ENCODE measurements around the gene BZW1. TPM values are rescaled to one million over a fixed set of nuclear protein-coding genes. Genes with fewer than 3 reads are reported as not detected.
"Not testable (repeated sequence)": the region's sequence is repeated elsewhere in the genome, so short reads cannot be mapped to it uniquely, and the experiment has no call there.

BZW1 gene
- total and polyA plus RNA-seq, 2 experiments from 2014 or later, result 118 to 323 TPM

- H3K4me1 ChIP-seq (ENCODE audit: insufficient read depth), result peaks cover 18% of the 10 kb centered on the region
- H3K27me3 Mint-ChIP-seq (ENCODE audit: insufficient read depth, low read depth, poor library complexity), result peaks cover 13% of the 10 kb centered on the region
- H2AFZ ChIP-seq, result no peak overlapping the region
- H3K4me3 Mint-ChIP-seq, result no peak overlapping the region
- no peak overlapping the region for H3K27ac ChIP-seq (ENCODE audit: low read depth)
- TF ChIP-seq, protein P1, sequence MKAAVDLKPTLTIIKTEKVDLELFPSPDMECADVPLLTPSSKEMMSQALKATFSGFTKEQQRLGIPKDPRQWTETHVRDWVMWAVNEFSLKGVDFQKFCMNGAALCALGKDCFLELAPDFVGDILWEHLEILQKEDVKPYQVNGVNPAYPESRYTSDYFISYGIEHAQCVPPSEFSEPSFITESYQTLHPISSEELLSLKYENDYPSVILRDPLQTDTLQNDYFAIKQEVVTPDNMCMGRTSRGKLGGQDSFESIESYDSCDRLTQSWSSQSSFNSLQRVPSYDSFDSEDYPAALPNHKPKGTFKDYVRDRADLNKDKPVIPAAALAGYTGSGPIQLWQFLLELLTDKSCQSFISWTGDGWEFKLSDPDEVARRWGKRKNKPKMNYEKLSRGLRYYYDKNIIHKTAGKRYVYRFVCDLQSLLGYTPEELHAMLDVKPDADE (IDR thresholded peaks at IDR 0.05), result no peak
- TF ChIP-seq NANOG (IDR thresholded peaks at IDR 0.05; ENCODE audit: borderline replicate concordance) (no peak), EZH2phosphoT487 (IDR thresholded peaks at IDR 0.05; ENCODE audit: unreplicated experiment) (no peak), JUNB (IDR thresholded peaks at IDR 0.05; ENCODE audit: unreplicated experiment) (no peak)
- TF ChIP-seq, protein P2, sequence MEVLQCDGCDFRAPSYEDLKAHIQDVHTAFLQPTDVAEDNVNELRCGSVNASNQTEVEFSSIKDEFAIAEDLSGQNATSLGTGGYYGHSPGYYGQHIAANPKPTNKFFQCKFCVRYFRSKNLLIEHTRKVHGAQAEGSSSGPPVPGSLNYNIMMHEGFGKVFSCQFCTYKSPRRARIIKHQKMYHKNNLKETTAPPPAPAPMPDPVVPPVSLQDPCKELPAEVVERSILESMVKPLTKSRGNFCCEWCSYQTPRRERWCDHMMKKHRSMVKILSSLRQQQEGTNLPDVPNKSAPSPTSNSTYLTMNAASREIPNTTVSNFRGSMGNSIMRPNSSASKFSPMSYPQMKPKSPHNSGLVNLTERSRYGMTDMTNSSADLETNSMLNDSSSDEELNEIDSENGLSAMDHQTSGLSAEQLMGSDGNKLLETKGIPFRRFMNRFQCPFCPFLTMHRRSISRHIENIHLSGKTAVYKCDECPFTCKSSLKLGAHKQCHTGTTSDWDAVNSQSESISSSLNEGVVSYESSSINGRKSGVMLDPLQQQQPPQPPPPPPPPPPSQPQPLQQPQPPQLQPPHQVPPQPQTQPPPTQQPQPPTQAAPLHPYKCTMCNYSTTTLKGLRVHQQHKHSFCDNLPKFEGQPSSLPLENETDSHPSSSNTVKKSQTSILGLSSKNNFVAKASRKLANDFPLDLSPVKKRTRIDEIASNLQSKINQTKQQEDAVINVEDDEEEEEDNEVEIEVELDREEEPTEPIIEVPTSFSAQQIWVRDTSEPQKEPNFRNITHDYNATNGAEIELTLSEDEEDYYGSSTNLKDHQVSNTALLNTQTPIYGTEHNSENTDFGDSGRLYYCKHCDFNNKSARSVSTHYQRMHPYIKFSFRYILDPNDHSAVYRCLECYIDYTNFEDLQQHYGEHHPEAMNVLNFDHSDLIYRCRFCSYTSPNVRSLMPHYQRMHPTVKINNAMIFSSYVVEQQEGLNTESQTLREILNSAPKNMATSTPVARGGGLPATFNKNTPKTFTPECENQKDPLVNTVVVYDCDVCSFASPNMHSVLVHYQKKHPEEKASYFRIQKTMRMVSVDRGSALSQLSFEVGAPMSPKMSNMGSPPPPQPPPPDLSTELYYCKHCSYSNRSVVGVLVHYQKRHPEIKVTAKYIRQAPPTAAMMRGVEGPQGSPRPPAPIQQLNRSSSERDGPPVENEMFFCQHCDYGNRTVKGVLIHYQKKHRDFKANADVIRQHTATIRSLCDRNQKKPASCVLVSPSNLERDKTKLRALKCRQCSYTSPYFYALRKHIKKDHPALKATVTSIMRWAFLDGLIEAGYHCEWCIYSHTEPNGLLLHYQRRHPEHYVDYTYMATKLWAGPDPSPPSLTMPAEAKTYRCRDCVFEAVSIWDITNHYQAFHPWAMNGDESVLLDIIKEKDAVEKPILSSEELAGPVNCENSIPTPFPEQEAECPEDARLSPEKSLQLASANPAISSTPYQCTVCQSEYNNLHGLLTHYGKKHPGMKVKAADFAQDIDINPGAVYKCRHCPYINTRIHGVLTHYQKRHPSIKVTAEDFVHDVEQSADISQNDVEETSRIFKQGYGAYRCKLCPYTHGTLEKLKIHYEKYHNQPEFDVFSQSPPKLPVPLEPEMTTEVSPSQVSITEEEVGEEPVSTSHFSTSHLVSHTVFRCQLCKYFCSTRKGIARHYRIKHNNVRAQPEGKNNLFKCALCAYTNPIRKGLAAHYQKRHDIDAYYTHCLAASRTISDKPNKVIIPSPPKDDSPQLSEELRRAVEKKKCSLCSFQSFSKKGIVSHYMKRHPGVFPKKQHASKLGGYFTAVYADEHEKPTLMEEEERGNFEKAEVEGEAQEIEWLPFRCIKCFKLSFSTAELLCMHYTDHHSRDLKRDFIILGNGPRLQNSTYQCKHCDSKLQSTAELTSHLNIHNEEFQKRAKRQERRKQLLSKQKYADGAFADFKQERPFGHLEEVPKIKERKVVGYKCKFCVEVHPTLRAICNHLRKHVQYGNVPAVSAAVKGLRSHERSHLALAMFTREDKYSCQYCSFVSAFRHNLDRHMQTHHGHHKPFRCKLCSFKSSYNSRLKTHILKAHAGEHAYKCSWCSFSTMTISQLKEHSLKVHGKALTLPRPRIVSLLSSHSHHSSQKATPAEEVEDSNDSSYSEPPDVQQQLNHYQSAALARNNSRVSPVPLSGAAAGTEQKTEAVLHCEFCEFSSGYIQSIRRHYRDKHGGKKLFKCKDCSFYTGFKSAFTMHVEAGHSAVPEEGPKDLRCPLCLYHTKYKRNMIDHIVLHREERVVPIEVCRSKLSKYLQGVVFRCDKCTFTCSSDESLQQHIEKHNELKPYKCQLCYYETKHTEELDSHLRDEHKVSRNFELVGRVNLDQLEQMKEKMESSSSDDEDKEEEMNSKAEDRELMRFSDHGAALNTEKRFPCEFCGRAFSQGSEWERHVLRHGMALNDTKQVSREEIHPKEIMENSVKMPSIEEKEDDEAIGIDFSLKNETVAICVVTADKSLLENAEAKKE (CRISPR knock-in tag; IDR thresholded peaks at IDR 0.05), result no peak
- ATAC-seq (no peak), DNase-seq (ENCODE audit: low spot score) (no peak)
- H4K20me1 ChIP-seq (replicated peaks; ENCODE audit: insufficient read depth), result peaks cover 25% of the 10 kb centered on the region
- H3K9me3 Mint-ChIP-seq, result no peaks in the 10 kb centered on the region
- peaks cover 47% of the 10 kb centered on the region for H3K79me2 ChIP-seq (replicated peaks; ENCODE audit: insufficient read depth)
- peaks cover 76% of the 10 kb centered on the region for H3K36me3 Mint-ChIP-seq (ENCODE audit: low read depth)
- peaks cover 19% of the 10 kb centered on the region for H3K4me1 Mint-ChIP-seq
- H3F3A ChIP-seq (replicated peaks; ENCODE audit: low read depth), result peaks cover 7% of the 10 kb centered on the region; the same call in 1 of the 2 replicates
- H3K27ac Mint-ChIP-seq, result no peak overlapping the region
- H3K27me3 ChIP-seq (ENCODE audit: insufficient read depth), result no peaks in the 10 kb centered on the region
- no peaks in the 10 kb centered on the region for H3K9me2 ChIP-seq (ENCODE audit: insufficient read depth)
- no peak overlapping the region for H3K4me3 ChIP-seq
- no peak overlapping the region for H3K4me2 ChIP-seq
- peaks cover 68% of the 10 kb centered on the region for H3K36me3 ChIP-seq (ENCODE audit: insufficient read depth)
These were observed 3.2 kb downstream of the BZW1 start for GRCh38 chr2:200814917-200815316.

GRCh38 chr2:200818732-200819131 is 7.0 kb downstream of the BZW1 start:
- not testable (repeated sequence) for H3K4me1 ChIP-seq (ENCODE audit: insufficient read depth); H2AFZ ChIP-seq; H3K4me3 ChIP-seq; H3K27me3 ChIP-seq (ENCODE audit: insufficient read depth); H3K27me3 Mint-ChIP-seq (ENCODE audit: insufficient read depth, low read depth, poor library complexity); H3K27ac Mint-ChIP-seq; H3K4me2 ChIP-seq; DNase-seq (ENCODE audit: low spot score); H3K9me3 Mint-ChIP-seq; H3K9me2 ChIP-seq (ENCODE audit: insufficient read depth); ATAC-seq; H3K4me3 Mint-ChIP-seq; H3K4me1 Mint-ChIP-seq; H3K27ac ChIP-seq (ENCODE audit: low read depth)
- H3K79me2 ChIP-seq (replicated peaks; ENCODE audit: insufficient read depth), result peaks cover 27% of the 10 kb centered on the region
- peaks cover 18% of the 10 kb centered on the region for H3F3A ChIP-seq (replicated peaks; ENCODE audit: low read depth)
- peaks cover 83% of the 10 kb centered on the region for H3K36me3 ChIP-seq (ENCODE audit: insufficient read depth)
- H3K36me3 Mint-ChIP-seq (ENCODE audit: low read depth), result peaks cover 83% of the 10 kb centered on the region
- peaks cover 20% of the 10 kb centered on the region for H4K20me1 ChIP-seq (replicated peaks; ENCODE audit: insufficient read depth)

All from GM23338 (cell line).